DOHH2 (cell line): ENCODE measurements around the gene HTT-AS.

Experiments
- H3F3A ChIP-seq: fragments of 200-600 bp; sonication (generic), shearing (Covaris generic); 2 replicates; pipeline ENCODE4 v1.6.0; 2016; ENCODE audit warnings: antibody characterized with exemption, mild to moderate bottlenecking; ENCODE audit not compliant: control insufficient read depth, insufficient read depth
- H3K27ac ChIP-seq: fragments of 200-600 bp; sonication (generic); 2 replicates; pipeline ENCODE4 v1.5.1; 2014; ENCODE audit warnings: low read depth, mild to moderate bottlenecking, low read length, moderate library complexity
- H3K27me3 ChIP-seq: fragments of 200-600 bp; sonication (generic); 2 replicates; pipeline ENCODE4 v1.6.1; 2014; ENCODE audit warnings: mild to moderate bottlenecking, low read length, mixed read lengths; ENCODE audit not compliant: control insufficient read depth
- H3K36me3 ChIP-seq: fragments of 200-600 bp; sonication (generic); 2 replicates; pipeline ENCODE4 v1.6.1; 2014; ENCODE audit warnings: mild to moderate bottlenecking, low read length, moderate library complexity, mixed read lengths; ENCODE audit not compliant: control insufficient read depth
- H3K4me1 ChIP-seq: fragments of 200-600 bp; sonication (generic); 2 replicates; pipeline ENCODE4 v1.6.1; 2014; ENCODE audit warnings: mild to moderate bottlenecking, low read length, mixed read lengths; ENCODE audit not compliant: control insufficient read depth
- H3K4me2 ChIP-seq: fragments of 200-600 bp; sonication (generic); 2 replicates; pipeline ENCODE4 v1.6.0; 2014; ENCODE audit warnings: mild to moderate bottlenecking, low read length, moderate library complexity
- H3K4me3 ChIP-seq: fragments of 200-600 bp; sonication (generic); 2 replicates; pipeline ENCODE4 v1.5.1; 2014; ENCODE audit warnings: mild to moderate bottlenecking, low read length, mixed read lengths
- H3K79me2 ChIP-seq: fragments of 200-600 bp; sonication (generic); 2 replicates; pipeline ENCODE4 v1.6.1; 2014; ENCODE audit warnings: mild to moderate bottlenecking, low read length, mixed read lengths; ENCODE audit not compliant: control insufficient read depth
- H3K9me2 ChIP-seq: fragments of 200-600 bp; sonication (generic); replicated peaks from 2 replicates; pipeline ENCODE4 v1.6.1; 2014; ENCODE audit warnings: mild to moderate bottlenecking, low read length, mixed read lengths; ENCODE audit not compliant: control insufficient read depth
- H3K9me3 ChIP-seq: fragments of 200-600 bp; sonication (generic); 2 replicates; pipeline ENCODE4 v1.6.1; 2014; ENCODE audit warnings: antibody characterized with exemption, low read length, mixed read lengths; ENCODE audit not compliant: control insufficient read depth, insufficient read depth
- H4K20me1 ChIP-seq: fragments of 200-600 bp; sonication (generic); 2 replicates; pipeline ENCODE4 v1.6.0; 2014; ENCODE audit warnings: low read depth, mild to moderate bottlenecking, antibody characterized with exemption, low read length, moderate library complexity; ENCODE audit not compliant: control insufficient read depth, insufficient read depth
- CTCF ChIP-seq: fragments of 200-600 bp; sonication (generic); IDR thresholded peaks from one replicate; pipeline ENCODE4 v1.5.1; 2014; ENCODE audit warnings: antibody characterized with exemption, mild to moderate bottlenecking, low read depth, low read length; ENCODE audit not compliant: poor library complexity, severe bottlenecking
- EZH2phosphoT487 ChIP-seq: fragments of 200-600 bp; sonication (generic); IDR thresholded peaks from 2 replicates; pipeline ENCODE4 v1.6.1; 2017; ENCODE audit warnings: borderline replicate concordance, mild to moderate bottlenecking, antibody characterized with exemption, low read length, moderate library complexity, mixed read lengths

Gene HTT-AS

GRCh38 chr4:3074078-3074845 lies at the start of gene HTT-AS, which contains the start of gene HTT:
Gene HTT-AS (minus strand): TSS chr4:3074538.
Gene HTT (plus strand): TSS chr4:3074681. CDS start chr4:3074826, 145 bp downstream.
- peaks cover 7% of the 10 kb centered on the region for H3K36me3 ChIP-seq
- H3K4me1 ChIP-seq = peaks cover 36% of the 10 kb centered on the region
- H3K79me2 ChIP-seq = peaks cover 45% of the 10 kb centered on the region
- H3K9me2 ChIP-seq = no peaks in the 10 kb centered on the region
- peak within 1 kb of the TSS; percentile 87 for H3K4me2 ChIP-seq
- no peaks in the 10 kb centered on the region for H3K9me3 ChIP-seq
- peak within 1 kb of the TSS; percentile 86 for H3K4me3 ChIP-seq
- no peaks in the 10 kb centered on the region for H3K27me3 ChIP-seq
- peaks cover 4% of the 10 kb centered on the region; the same call in 1 of the 2 replicates for H4K20me1 ChIP-seq
- H3F3A ChIP-seq = peaks cover 25% of the 10 kb centered on the region
- TF ChIP-seq CTCF (peak; percentile 19), EZH2phosphoT487 (no peak)
- peak within 1 kb of the TSS; percentile 87 for H3K27ac ChIP-seq

GRCh38 chr4:3123181-3123671 lies 48.9 kb upstream of the HTT-AS start:
- Histone ChIP-seq H3K79me2 (no peaks in the 10 kb centered on the region), H3K4me2 (no peak overlapping the region), H3K4me3 (no peak overlapping the region), H3K27me3 (no peaks in the 10 kb centered on the region), H3K27ac (no peak overlapping the region), H3K4me1 (no peaks in the 10 kb centered on the region), H4K20me1 (no peaks in the 10 kb centered on the region), H3F3A (0 out of 2 replicates have a peak, but pooled peaks cover 3% of the 10 kb centered on the region), H3K9me2 (no peaks in the 10 kb centered on the region), H3K9me3 (no peaks in the 10 kb centered on the region), H3K36me3 (peaks cover 83% of the 10 kb centered on the region)
- TF ChIP-seq CTCF = no peak
- TF ChIP-seq EZH2phosphoT487 = no peak

- H3K36me3 ChIP-seq = peaks cover 84% of the 10 kb centered on the region
- peaks cover 3% of the 10 kb centered on the region; the same call in 1 of the 2 replicates for H3F3A ChIP-seq
- no peaks in the 10 kb centered on the region for H3K27me3 ChIP-seq
- H3K4me2 ChIP-seq = no peak overlapping the region
- no peaks in the 10 kb centered on the region for H3K9me3 ChIP-seq
- no peaks in the 10 kb centered on the region for H4K20me1 ChIP-seq
- no peak overlapping the region for H3K4me3 ChIP-seq
- no peaks in the 10 kb centered on the region for H3K9me2 ChIP-seq
- no peak overlapping the region for H3K27ac ChIP-seq
- TF ChIP-seq EZH2phosphoT487 (no peak), CTCF (no peak)
- H3K79me2 ChIP-seq = no peaks in the 10 kb centered on the region
- H3K4me1 ChIP-seq = no peaks in the 10 kb centered on the region
These were observed 47.8 kb upstream of the HTT-AS start for GRCh38 chr4:3122081-3122563.
